ENCODE results near the gene CRAT.

Gene CRAT

DNA sequence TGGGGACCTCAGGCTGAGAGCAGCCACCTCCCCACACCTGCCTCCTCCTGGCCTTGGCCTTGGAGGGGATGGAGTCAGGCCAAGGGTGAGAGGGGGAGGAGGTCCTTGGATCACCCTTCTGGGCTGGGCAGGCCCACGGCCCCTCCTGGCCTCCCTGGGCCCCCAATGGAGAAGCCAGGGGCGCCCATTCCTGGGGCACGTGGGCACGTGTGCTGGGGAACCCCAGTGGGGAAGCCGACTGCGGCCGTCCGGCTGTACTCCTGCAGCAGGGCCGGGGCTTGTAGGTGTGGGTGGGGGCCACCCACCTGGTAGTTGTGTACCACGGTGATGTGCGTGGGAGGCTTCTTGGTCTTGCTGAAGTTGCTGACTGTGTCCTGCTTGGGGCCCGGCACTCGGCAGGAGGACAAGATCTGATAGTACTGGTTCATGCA, 8.5 kb downstream of the CRAT start:
- TF ChIP-seq, protein P1, sequence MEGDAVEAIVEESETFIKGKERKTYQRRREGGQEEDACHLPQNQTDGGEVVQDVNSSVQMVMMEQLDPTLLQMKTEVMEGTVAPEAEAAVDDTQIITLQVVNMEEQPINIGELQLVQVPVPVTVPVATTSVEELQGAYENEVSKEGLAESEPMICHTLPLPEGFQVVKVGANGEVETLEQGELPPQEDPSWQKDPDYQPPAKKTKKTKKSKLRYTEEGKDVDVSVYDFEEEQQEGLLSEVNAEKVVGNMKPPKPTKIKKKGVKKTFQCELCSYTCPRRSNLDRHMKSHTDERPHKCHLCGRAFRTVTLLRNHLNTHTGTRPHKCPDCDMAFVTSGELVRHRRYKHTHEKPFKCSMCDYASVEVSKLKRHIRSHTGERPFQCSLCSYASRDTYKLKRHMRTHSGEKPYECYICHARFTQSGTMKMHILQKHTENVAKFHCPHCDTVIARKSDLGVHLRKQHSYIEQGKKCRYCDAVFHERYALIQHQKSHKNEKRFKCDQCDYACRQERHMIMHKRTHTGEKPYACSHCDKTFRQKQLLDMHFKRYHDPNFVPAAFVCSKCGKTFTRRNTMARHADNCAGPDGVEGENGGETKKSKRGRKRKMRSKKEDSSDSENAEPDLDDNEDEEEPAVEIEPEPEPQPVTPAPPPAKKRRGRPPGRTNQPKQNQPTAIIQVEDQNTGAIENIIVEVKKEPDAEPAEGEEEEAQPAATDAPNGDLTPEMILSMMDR (IDR thresholded peaks at IDR 0.05; ENCODE audit: low read depth, low read length): no peak
- DNase-seq (ENCODE audit: extremely low read depth, low read depth): no peak

DNA sequence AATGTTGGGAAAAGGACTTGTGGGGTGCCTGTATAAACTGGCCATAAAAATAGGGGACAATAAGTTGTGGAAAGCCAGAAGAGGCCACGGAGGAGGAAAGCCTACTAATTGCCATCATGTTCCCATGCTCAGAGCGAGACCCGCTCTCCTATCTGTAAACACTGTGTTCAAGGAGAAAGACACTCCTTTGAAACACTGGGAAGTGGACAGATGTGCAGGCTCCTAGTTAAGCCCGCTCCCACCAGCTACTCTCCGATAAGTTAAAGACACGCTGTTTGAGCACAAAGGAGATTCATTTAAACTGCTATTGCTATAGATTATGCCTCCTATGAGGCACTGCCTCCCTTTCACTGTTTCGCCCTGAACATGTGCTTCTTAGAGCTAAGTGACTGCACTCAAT, 9.3 kb downstream of the CRAT start:
- TF ChIP-seq, protein P1 (IDR thresholded peaks at IDR 0.05; ENCODE audit: low read depth, low read length): no peak
- no peak for DNase-seq (ENCODE audit: extremely low read depth, low read depth)

DNA sequence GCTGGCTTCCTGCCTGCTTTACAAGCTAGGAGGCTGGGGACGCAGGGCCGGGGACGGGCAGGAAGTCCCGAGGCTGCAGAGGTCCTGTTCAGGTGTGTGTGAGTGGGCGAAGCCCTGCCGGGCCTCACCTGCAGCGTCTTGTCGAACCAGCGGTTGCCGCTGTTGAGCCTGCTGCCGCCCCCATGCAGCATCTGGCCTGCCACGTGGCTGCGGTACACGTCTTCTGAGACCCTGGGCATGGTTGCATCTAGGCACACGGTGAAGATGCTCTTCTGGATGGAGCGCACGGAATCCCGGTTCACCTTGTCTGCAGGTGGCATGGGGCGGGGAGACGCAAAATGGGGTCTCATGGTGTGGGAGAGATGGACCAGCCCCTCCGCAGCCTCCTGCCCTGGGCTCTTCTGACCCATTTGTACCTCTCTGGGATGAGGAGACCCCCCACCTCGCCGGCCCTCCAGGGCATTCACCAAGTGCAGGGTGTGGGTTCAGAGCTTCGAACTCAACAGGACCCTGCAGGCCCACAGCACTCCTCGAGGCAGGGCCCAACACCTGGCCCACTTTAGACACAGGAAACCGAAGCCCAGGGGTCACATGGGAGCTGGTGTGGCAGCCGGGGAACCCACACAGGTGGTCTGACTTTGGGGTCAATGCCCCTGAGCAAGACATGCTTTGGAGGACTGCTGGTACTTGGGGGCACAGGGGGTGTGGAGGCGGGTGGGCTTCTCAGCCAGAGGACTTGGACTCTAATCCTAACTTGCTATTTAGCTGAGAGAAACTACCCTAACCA, 10.0 kb downstream of the CRAT start:
- no peak for DNase-seq (ENCODE audit: extremely low read depth, low read depth)
- TF ChIP-seq, protein P1 (IDR thresholded peaks at IDR 0.05; ENCODE audit: low read depth, low read length): no peak

DNA sequence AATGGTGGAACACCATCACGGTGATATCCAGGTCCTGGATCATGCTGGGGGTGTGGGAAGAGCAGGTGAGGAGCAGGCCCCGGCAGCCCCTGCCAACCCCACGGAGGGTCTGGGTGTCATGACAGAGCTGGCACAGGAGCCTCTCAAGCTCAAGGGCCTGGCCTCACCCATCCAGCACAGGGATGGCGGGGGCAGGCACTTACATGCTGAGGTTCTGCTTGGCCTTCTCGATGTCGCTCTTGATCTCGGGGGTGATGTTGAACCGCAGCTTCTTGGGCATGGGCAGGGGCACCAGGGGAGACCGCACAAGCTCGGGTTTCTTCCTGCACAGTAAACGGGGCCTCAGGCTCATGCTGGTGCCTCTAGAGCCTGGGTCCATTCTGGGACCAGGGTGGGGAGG, 12.3 kb downstream of the CRAT start:
- TF ChIP-seq, protein P1 (IDR thresholded peaks at IDR 0.05; ENCODE audit: low read depth, low read length): no peak
- no peak for DNase-seq (ENCODE audit: extremely low read depth, low read depth)

DNA sequence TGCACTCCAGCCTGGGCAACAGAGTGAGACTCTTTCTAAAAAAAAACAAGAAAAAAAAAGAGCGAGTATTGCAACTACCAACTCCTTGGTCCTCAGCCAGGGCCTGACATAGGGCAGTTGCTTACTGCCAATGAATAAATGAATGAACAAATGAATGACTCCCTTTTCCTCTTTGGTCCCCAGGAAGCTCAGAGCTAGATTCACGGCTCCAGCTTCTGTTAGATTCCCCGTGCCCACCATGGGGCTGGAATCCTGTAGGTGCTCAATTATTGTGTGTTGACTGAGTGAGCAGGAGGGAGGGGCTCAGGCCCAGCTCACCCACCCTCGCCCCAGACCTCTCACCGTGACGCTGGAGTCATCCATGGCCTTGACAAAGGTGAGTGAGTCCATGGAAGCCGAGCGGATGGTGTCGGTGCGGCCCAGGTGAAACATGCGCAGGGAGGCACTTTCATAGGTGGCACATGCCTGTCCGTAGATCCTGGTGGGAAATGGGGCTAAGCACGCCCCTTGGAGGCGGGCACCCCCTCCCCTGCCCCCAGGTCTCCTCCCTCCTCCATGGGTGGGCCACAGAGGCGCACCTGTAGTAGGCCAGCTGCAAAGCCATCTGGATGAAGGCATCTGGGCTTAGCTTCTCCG, 12.8 kb downstream of the CRAT start:
- DNase-seq (ENCODE audit: extremely low read depth, low read depth): no peak

DNA sequence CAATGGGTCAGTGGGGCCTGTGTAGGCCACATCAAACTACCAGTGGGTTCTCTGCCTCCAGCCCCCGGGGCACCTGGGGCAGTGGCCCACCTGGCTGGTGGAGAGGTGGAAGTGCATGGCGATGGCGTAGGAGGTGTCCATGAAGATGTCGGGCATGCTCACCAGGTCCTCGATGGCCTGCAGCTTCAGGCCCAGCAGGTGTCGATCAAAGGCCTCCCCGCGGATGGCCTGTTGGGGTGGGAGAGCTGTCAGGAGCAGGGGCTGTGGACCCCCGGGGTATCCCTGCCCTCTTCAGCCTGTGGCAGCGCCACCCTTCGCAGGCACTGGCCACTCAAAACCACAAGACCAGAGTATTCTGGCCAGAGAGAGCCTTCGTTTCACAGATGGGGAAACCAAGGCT, 14.7 kb downstream of the CRAT start:
- no peak for DNase-seq (ENCODE audit: extremely low read depth, low read depth)
- TF ChIP-seq, protein P1 (IDR thresholded peaks at IDR 0.05; ENCODE audit: low read depth, low read length): no peak

More for the DNA sequence above, 12.8 kb downstream of the CRAT start:
- TF ChIP-seq, protein P1 (IDR thresholded peaks at IDR 0.05; ENCODE audit: low read depth, low read length): no peak

DNA sequence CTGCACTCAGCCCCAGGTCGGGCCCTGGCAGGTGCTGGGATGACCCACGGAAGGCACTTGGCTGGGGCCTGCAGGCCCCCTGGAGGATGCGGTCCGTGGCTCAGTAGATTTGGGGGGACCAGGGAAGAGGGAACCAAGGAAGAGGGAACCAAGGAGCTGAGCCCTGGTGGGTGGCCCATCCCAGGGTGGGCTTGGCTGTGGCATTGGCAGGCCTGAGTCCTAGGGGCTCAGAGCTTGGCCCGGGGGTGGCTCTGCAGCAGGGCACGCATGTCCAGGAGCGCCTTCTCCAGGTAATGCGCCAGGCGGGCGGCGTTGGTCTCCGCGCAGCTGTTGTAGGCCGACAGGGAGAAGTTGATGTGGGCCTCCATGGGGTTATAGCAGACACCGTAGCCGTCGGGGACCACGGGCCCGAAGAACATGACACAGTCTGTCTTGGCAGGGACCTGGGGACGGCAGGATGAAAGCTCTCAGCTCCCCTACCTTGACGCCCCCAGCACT, 15.4 kb downstream of the CRAT start:
- DNase-seq (ENCODE audit: extremely low read depth, low read depth): no peak
- TF ChIP-seq, protein P1 (IDR thresholded peaks at IDR 0.05; ENCODE audit: low read depth, low read length): no peak

Measured in AG09319 (cell line).